Effector memory CD8-positive, alpha-beta T cell (primary cell): ENCODE measurements around the gene MRPL27.

ENCODE experiments used
- ATAC-seq: fragments of 150-1000 bp; cut with Tn5 transposase; replicated peaks from 2 replicates; pipeline ENCODE4 v1.10.0; 2021; ENCODE audit warnings: mild to moderate bottlenecking, moderate library complexity
- DNase-seq, 3 experiments: peaks; one replicate each; pipeline ENCODE4 v3.0.0; 2021
- H3K27ac Mint-ChIP-seq, 2 donors: one replicate each; pipeline ENCODE4 v1.8.0; 2022; ENCODE audit warnings: mild to moderate bottlenecking in 2 of 2, mixed read lengths in 2 of 2, moderate library complexity in 2 of 2
- H3K27me3 Mint-ChIP-seq, 2 donors: one replicate each; pipeline ENCODE4 v1.8.0; 2022; ENCODE audit warnings: mixed read lengths in 2 of 2
- H3K36me3 Mint-ChIP-seq: one replicate; pipeline ENCODE4 v1.8.0; 2022; ENCODE audit warnings: mild to moderate bottlenecking, moderate library complexity, mixed read lengths; ENCODE audit not compliant: insufficient read depth
- H3K4me1 Mint-ChIP-seq, 2 donors: one replicate each; pipeline ENCODE4 v1.8.0; 2022; ENCODE audit warnings: low read depth in 2 of 2, mixed read lengths in 2 of 2
- H3K4me3 Mint-ChIP-seq, 2 donors: one replicate each; pipeline ENCODE4 v1.8.0; 2022; ENCODE audit warnings: mild to moderate bottlenecking in 2 of 2, mixed read lengths in 2 of 2, moderate library complexity in 2 of 2
- H3K9me3 Mint-ChIP-seq, 2 donors: one replicate each; pipeline ENCODE4 v1.8.0; 2022; ENCODE audit warnings: mixed read lengths in 2 of 2

The MRPL27 gene

GRCh38 chr17:50353600-50354195, 19.3 kb downstream of the MRPL27 start:
- no peaks in the 10 kb centered on the region for H3K9me3 Mint-ChIP-seq
- ATAC-seq: no peak
- no peak overlapping the region for H3K27ac Mint-ChIP-seq
- no peak overlapping the region for H3K4me3 Mint-ChIP-seq
- H3K4me1 Mint-ChIP-seq: peaks cover 20 to 25% of the 10 kb centered on the region in 2 donors
- no peaks in the 10 kb centered on the region for H3K27me3 Mint-ChIP-seq
- no peak for DNase-seq
- peaks cover 10% of the 10 kb centered on the region for H3K36me3 Mint-ChIP-seq

GRCh38 chr17:50352693-50353599, 20.0 kb downstream of the MRPL27 start:
- Mint-ChIP-seq H3K27ac (peak overlapping the region in 1 of 2 donors; percentile 74), H3K4me1 (peaks cover 28 to 33% of the 10 kb centered on the region in 2 donors), H3K4me3 (no peak overlapping the region), H3K36me3 (peaks cover 10% of the 10 kb centered on the region), H3K9me3 (no peaks in the 10 kb centered on the region), H3K27me3 (no peaks in the 10 kb centered on the region)
- DNase-seq (no peak), ATAC-seq (no peak)

GRCh38 chr17:50352072-50352692, 20.8 kb downstream of the MRPL27 start:
- Mint-ChIP-seq H3K27me3 (no peaks in the 10 kb centered on the region), H3K4me3 (no peak overlapping the region), H3K36me3 (peaks cover 5% of the 10 kb centered on the region), H3K9me3 (no peaks in the 10 kb centered on the region), H3K27ac (peak overlapping the region in 1 of 2 donors; percentile 74), H3K4me1 (peaks cover 33 to 36% of the 10 kb centered on the region in 2 donors)
- ATAC-seq: no peak
- DNase-seq: no peak

- peaks cover 33 to 44% of the 10 kb centered on the region in 2 donors for H3K4me1 Mint-ChIP-seq
- H3K27ac Mint-ChIP-seq: peak overlapping the region; percentile 68 to 74
- no peak for DNase-seq
- no peak overlapping the region for H3K4me3 Mint-ChIP-seq
- peaks cover 4% of the 10 kb centered on the region for H3K36me3 Mint-ChIP-seq
- ATAC-seq: no peak
- H3K9me3 Mint-ChIP-seq: no peaks in the 10 kb centered on the region
- H3K27me3 Mint-ChIP-seq: no peaks in the 10 kb centered on the region
These were observed 22.3 kb downstream of the MRPL27 start for GRCh38 chr17:50350733-50351132.

GRCh38 chr17:50349243-50349600, 23.8 kb downstream of the MRPL27 start:
- H3K36me3 Mint-ChIP-seq: peaks cover 17% of the 10 kb centered on the region
- H3K27me3 Mint-ChIP-seq: no peaks in the 10 kb centered on the region
- no peaks in the 10 kb centered on the region for H3K9me3 Mint-ChIP-seq
- ATAC-seq: no peak
- H3K4me3 Mint-ChIP-seq: no peak overlapping the region
- no peak for DNase-seq
- H3K4me1 Mint-ChIP-seq: peaks cover 33 to 48% of the 10 kb centered on the region in 2 donors
- peak overlapping the region in 1 of 2 donors; percentile 73 for H3K27ac Mint-ChIP-seq

- H3K27ac Mint-ChIP-seq: peak overlapping the region; percentile 73 to 81
- peaks cover 33 to 48% of the 10 kb centered on the region in 2 donors for H3K4me1 Mint-ChIP-seq
- H3K9me3 Mint-ChIP-seq: no peaks in the 10 kb centered on the region
- peaks cover 17% of the 10 kb centered on the region for H3K36me3 Mint-ChIP-seq
- no peak for ATAC-seq
- H3K4me3 Mint-ChIP-seq: no peak overlapping the region
- no peaks in the 10 kb centered on the region for H3K27me3 Mint-ChIP-seq
- DNase-seq: no peak
These were observed 24.3 kb downstream of the MRPL27 start for GRCh38 chr17:50348522-50349242.

- Mint-ChIP-seq H3K4me1 (peaks cover 28 to 43% of the 10 kb centered on the region in 2 donors), H3K27ac (peak overlapping the region; percentile 73 to 81), H3K4me3 (peak overlapping the region; percentile 84 to 85), H3K27me3 (no peaks in the 10 kb centered on the region), H3K36me3 (peaks cover 17% of the 10 kb centered on the region), H3K9me3 (no peaks in the 10 kb centered on the region)
- DNase-seq (no peak), ATAC-seq (no peak)
These were observed 25.1 kb downstream of the MRPL27 start for GRCh38 chr17:50347894-50348291.

GRCh38 chr17:50347117-50347893, 25.7 kb downstream of the MRPL27 start:
- Mint-ChIP-seq H3K36me3 (peaks cover 17% of the 10 kb centered on the region), H3K4me3 (peak overlapping the region; percentile 84 to 85), H3K27me3 (no peaks in the 10 kb centered on the region), H3K27ac (peak overlapping the region; percentile 89), H3K9me3 (no peaks in the 10 kb centered on the region), H3K4me1 (peaks cover 27 to 39% of the 10 kb centered on the region in 2 donors)
- no peak for ATAC-seq
- DNase-seq: no peak

- H3K4me3 Mint-ChIP-seq: peak overlapping the region; percentile 84 to 85
- ATAC-seq (peak; percentile 75), DNase-seq (no peak)
- no peaks in the 10 kb centered on the region for H3K27me3 Mint-ChIP-seq
- peak overlapping the region; percentile 89 for H3K27ac Mint-ChIP-seq
- peaks cover 17% of the 10 kb centered on the region for H3K36me3 Mint-ChIP-seq
- no peaks in the 10 kb centered on the region for H3K9me3 Mint-ChIP-seq
- peaks cover 27 to 34% of the 10 kb centered on the region in 2 donors for H3K4me1 Mint-ChIP-seq
These were observed 26.5 kb downstream of the MRPL27 start for GRCh38 chr17:50346313-50347116.

- DNase-seq (peak; percentile 88 to 93 (median 89)), ATAC-seq (peak; percentile 90)
- H3K9me3 Mint-ChIP-seq: no peaks in the 10 kb centered on the region
- peak within 1 kb of the TSS; percentile 84 to 85 for H3K4me3 Mint-ChIP-seq
- H3K27ac Mint-ChIP-seq: peak within 1 kb of the TSS; percentile 89
- no peaks in the 10 kb centered on the region for H3K27me3 Mint-ChIP-seq
- peaks cover 23 to 30% of the 10 kb centered on the region in 2 donors for H3K4me1 Mint-ChIP-seq
- H3K36me3 Mint-ChIP-seq: peaks cover 17% of the 10 kb centered on the region
These were observed 27.3 kb downstream of the MRPL27 start, which contains the start of gene XYLT2 for GRCh38 chr17:50345432-50346312. XYLT2 (plus strand) TSS chr17:50346126; CDS start chr17:50346141, 15 bp downstream.

GRCh38 chr17:50344731-50345365, 28.1 kb downstream of the MRPL27 start:
- peaks cover 19 to 27% of the 10 kb centered on the region in 2 donors for H3K4me1 Mint-ChIP-seq
- H3K27ac Mint-ChIP-seq: peak overlapping the region in 1 of 2 donors; percentile 89
- no peaks in the 10 kb centered on the region for H3K9me3 Mint-ChIP-seq
- DNase-seq (no peak), ATAC-seq (no peak)
- peaks cover 17% of the 10 kb centered on the region for H3K36me3 Mint-ChIP-seq
- H3K27me3 Mint-ChIP-seq: no peaks in the 10 kb centered on the region
- peak overlapping the region; percentile 84 to 85 for H3K4me3 Mint-ChIP-seq
